ENCODE measurements around the gene PRKCA.

The PRKCA gene

DNA sequence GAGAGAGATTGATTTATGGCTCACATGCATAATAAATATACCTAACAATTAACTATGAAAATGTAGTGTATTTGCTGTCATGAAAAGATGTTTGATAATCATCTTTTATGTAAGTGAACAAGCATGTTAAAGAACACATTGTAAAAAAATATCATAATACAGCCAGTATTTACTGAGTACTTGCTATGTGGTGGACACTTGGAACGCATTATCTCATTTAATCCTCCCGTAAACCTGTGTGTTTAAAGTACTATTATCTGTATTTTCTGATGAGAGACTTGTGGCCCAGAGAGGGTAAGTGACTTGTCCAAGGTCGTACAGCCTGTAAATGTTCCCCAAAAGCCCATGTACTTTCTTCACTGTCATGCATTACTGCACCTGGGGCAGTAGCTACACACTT lies 70.7 kb downstream of the PRKCA start:
- no peak overlapping the region for H3K27ac ChIP-seq
- CTCF ChIA-PET: no interaction called here
- TF ChIP-seq, protein P1, sequence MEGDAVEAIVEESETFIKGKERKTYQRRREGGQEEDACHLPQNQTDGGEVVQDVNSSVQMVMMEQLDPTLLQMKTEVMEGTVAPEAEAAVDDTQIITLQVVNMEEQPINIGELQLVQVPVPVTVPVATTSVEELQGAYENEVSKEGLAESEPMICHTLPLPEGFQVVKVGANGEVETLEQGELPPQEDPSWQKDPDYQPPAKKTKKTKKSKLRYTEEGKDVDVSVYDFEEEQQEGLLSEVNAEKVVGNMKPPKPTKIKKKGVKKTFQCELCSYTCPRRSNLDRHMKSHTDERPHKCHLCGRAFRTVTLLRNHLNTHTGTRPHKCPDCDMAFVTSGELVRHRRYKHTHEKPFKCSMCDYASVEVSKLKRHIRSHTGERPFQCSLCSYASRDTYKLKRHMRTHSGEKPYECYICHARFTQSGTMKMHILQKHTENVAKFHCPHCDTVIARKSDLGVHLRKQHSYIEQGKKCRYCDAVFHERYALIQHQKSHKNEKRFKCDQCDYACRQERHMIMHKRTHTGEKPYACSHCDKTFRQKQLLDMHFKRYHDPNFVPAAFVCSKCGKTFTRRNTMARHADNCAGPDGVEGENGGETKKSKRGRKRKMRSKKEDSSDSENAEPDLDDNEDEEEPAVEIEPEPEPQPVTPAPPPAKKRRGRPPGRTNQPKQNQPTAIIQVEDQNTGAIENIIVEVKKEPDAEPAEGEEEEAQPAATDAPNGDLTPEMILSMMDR (conservative IDR thresholded peaks at IDR 0.05; ENCODE audit: low read depth): no peak
- POLR2A ChIA-PET (ENCODE audit: low non-redundant PET): no interaction called here
- DNase-seq (ENCODE audit: low spot score): no peak

DNA sequence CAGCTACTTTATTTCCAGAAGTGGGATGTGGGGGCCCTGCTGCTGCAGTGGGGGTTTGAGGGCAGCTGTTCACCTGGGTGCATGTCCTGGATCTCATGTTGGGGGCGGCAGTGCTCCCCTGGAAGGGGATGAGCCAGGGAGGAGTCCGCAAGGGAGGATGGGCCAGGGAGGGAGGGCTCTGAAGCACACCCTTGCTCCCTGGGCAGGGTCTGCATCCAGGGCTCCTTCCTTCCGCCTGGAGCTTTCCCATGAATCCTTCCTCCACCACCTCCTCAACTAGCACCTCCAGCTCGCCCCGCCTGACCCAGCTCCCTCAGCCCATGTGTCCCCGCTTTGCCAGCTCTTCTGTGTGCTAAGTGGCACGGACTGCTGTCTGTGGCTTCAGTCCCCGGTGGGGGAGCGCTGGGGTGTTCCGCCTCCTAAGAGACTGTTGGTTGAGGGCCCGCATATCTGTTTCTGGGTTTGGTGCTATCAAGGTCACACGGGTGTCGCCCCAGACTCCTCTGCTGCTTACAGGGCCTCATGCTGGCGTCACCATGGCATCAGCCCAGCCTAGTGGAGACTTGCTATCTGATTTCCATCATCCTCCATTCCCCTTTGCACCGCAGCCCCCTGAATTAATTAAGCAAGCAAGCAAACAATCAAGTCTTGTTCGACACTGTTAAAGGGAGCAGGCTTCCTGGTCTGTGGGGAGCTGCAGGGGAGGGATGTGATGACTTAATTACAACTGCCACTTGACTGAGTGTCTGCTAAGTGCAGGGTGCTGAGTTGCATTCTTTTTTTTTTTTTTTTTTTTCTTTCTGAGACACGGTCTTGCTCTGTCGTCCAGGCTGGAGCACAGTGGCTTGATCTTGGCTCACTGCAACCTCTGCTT lies 71.8 kb downstream of the PRKCA start:
- TF ChIP-seq, protein P1 (conservative IDR thresholded peaks at IDR 0.05; ENCODE audit: low read depth): no peak
- POLR2A ChIA-PET (ENCODE audit: low non-redundant PET): no interaction called here
- H3K27ac ChIP-seq: no peak overlapping the region
- DNase-seq (ENCODE audit: low spot score): no peak
- CTCF ChIA-PET: interaction anchor here (0.7 kb wide), 1 partner anchor 1246 kb away, joined by 4 read pairs; no protein-coding TSS in a partner anchor

DNA sequence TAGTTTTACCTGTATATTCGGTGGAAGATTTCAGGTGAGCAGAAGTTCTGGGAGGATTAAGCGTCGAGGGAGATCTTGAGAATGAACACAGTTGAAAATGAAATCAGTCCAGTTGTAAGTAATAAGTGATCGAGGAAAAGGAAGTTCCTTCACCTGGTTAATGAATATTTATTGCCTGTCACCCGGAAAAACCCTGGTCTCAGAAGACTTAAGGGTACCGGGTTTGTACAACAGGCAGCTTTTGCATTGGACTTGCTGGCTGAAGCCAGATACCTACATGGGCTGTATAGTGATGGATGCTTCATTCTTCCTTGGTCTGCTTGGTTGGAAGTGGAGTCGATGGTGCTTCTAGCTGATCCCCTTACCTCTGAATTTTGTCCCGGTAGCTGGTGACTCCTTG lies 72.7 kb downstream of the PRKCA start:
- TF ChIP-seq, protein P1 (conservative IDR thresholded peaks at IDR 0.05; ENCODE audit: low read depth): no peak

DNA sequence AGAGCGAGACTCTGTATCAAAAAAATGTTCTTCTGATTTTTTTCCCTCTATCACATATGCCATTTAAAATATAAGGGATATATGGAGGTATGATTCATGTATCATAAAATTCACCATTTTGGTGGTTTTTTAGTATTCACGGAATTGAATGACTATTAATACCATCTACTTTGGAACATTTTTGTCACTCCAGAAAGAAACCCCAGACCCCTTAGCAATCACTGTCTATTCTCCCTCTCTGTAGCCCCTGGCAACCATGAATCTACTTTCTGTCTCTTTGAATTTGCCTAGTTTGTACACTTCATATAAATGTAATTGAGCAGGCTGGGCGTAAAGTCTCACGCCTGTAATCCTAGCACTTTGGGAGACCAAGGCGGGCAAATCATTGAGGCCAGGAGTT lies 75.9 kb downstream of the PRKCA start:
- no peak for DNase-seq (ENCODE audit: low spot score)
- POLR2A ChIA-PET (ENCODE audit: low non-redundant PET): no interaction called here
- CTCF ChIA-PET: interaction anchor here (0.7 kb wide), 1 partner anchor 12 kb away, joined by 3 read pairs; no protein-coding TSS in a partner anchor
- TF ChIP-seq, protein P1 (conservative IDR thresholded peaks at IDR 0.05; ENCODE audit: low read depth): no peak
- no peak overlapping the region for H3K27ac ChIP-seq

More for the DNA sequence above, 72.7 kb downstream of the PRKCA start:
- CTCF ChIA-PET: interaction anchor here (0.7 kb wide), 1 partner anchor 1247 kb away, joined by 4 read pairs; no protein-coding TSS in a partner anchor
- DNase-seq (ENCODE audit: low spot score): no peak
- POLR2A ChIA-PET (ENCODE audit: low non-redundant PET): no interaction called here
- no peak overlapping the region for H3K27ac ChIP-seq

DNA sequence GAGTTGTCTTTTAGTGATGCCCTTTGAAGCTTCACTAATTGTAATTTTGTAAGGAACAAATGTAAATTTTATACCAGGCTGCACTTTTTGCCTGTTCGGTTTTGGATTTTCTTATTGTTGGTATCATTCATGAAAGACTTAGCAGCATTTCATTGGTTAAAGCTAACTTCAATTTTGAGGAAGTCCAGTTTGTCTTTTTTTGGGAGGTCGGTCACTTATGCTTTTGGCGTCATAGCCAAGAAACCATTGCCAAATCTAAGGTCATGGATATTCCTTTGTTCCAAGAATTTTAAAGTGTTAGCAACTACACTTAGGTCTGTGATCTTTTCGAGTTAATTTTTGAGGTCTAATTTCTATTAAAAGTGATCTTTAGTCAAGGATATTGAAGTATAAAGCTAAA lies 77.1 kb downstream of the PRKCA start:
- CTCF ChIA-PET: interaction anchor here (0.7 kb wide), 1 partner anchor 1125 kb away, joined by 3 read pairs; no protein-coding TSS in a partner anchor
- no peak overlapping the region for H3K27ac ChIP-seq
- DNase-seq (ENCODE audit: low spot score): no peak
- POLR2A ChIA-PET (ENCODE audit: low non-redundant PET): no interaction called here
- TF ChIP-seq, protein P1 (conservative IDR thresholded peaks at IDR 0.05; ENCODE audit: low read depth): no peak

DNA sequence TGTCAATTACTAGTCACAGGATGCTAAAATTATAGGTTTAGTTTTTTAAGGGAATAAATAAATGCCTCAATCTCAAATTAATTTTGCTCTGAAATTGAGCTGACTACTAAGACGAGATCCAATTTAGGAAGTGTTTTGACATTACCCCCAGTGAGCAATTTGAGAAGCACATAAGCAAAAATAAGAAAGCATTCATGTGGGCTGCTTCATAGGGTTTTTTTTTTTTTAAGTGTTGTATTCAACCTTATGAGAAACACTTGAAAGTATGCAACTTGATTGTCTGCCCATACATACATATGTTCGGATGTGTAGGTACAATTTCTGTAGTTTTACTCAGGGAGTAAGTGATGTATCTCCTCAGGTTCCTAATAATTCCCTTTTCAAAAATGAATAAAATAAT lies 77.6 kb downstream of the PRKCA start:
- ChIA-PET CTCF (interaction anchor here (0.7 kb wide), 1 partner anchor 1126 kb away, joined by 3 read pairs; no protein-coding TSS in a partner anchor), POLR2A (ENCODE audit: low non-redundant PET) (no interaction called here)
- H3K27ac ChIP-seq: no peak overlapping the region
- TF ChIP-seq, protein P1 (conservative IDR thresholded peaks at IDR 0.05; ENCODE audit: low read depth): no peak
- DNase-seq (ENCODE audit: low spot score): no peak
